Body of pancreas (tissue), 4 donors: ENCODE data around the gene MARCHF4.

Experiments
- POLR2A ChIP-seq, 3 donors: fragments of 450-650 bp; IDR thresholded peaks; one replicate each; pipeline ENCODE4 v1.6.1; 2016; ENCODE audit warnings: antibody characterized with exemption in 3 of 3, mild to moderate bottlenecking in 2 of 3
- TF ChIP-seq, protein P1 (sequence below), 7 experiments: fragments of 450-650 bp in 4 of 7; fragments of 200-600 bp in 3 of 7; sonication (generic) in 3 of 7; IDR thresholded peaks; one replicate each; pipeline ENCODE4 v1.5.1; 2016 to 2019; ENCODE audit warnings: antibody characterized with exemption in 7 of 7

DNA sequence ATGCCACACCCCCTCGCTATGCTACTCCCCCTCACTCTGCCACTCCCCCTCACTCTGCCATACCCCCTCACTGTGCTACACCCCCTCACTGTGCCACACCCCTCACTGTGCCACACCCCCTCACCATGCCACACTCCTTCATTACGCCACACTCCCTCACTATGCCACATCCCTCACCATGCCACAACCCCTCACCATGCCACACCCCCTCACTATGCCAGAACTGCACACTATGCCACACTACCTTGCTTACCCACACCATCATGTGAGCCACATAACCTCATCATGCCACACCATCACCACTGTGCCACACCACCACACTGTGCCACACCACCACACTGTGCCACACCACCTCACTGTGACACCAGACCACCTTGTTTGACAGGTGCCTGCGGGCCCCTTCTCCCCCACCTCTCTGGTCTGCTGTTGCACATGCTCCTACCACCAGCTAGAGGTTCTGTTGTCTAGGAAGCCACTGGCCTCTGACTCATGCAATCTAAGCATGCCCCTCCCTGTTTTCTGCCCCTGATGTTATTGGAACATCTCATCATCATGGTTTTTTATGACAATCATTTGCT is 22.0 kb downstream of the MARCHF4 start:
- TF ChIP-seq, protein P1, sequence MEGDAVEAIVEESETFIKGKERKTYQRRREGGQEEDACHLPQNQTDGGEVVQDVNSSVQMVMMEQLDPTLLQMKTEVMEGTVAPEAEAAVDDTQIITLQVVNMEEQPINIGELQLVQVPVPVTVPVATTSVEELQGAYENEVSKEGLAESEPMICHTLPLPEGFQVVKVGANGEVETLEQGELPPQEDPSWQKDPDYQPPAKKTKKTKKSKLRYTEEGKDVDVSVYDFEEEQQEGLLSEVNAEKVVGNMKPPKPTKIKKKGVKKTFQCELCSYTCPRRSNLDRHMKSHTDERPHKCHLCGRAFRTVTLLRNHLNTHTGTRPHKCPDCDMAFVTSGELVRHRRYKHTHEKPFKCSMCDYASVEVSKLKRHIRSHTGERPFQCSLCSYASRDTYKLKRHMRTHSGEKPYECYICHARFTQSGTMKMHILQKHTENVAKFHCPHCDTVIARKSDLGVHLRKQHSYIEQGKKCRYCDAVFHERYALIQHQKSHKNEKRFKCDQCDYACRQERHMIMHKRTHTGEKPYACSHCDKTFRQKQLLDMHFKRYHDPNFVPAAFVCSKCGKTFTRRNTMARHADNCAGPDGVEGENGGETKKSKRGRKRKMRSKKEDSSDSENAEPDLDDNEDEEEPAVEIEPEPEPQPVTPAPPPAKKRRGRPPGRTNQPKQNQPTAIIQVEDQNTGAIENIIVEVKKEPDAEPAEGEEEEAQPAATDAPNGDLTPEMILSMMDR (IDR thresholded peaks at IDR 0.05), result no peak
- no peak for TF ChIP-seq POLR2A (IDR thresholded peaks at IDR 0.05)
